ENCODE data around the gene FABP1.

The FABP1 gene

GRCh38 chr2:88128654-88129312 is 921 bp upstream of the FABP1 start:
- H3K27ac Mint-ChIP-seq: no peak overlapping the region
- no peak overlapping the region for H3K4me3 Mint-ChIP-seq
- H3K9me3 Mint-ChIP-seq: no peaks in the 10 kb centered on the region
- DNase-seq (no peak), ATAC-seq (replicated peaks) (no peak)
- H3K4me1 Mint-ChIP-seq: no peaks in the 10 kb centered on the region
- peaks cover 24 to 31% of the 10 kb centered on the region in 2 donors for H3K27me3 Mint-ChIP-seq
- H3K36me3 Mint-ChIP-seq: no peaks in the 10 kb centered on the region

- ATAC-seq (replicated peaks): no peak
- H3K27me3 Mint-ChIP-seq: peaks cover 24 to 33% of the 10 kb centered on the region in 2 donors
Measured at GRCh38 chr2:88127638-88127887, 299 bp downstream of the FABP1 start.

GRCh38 chr2:88126772-88127637 is 857 bp downstream of the FABP1 start:
- Mint-ChIP-seq H3K36me3 (no peaks in the 10 kb centered on the region), H3K4me1 (no peaks in the 10 kb centered on the region), H3K4me3 (no peak overlapping the region), H3K9me3 (no peaks in the 10 kb centered on the region), H3K27me3 (peaks cover 21 to 36% of the 10 kb centered on the region in 2 donors), H3K27ac (no peak overlapping the region)
- no peak for DNase-seq
- no peak for ATAC-seq (replicated peaks)

More at GRCh38 chr2:88127638-88127887, 299 bp downstream of the FABP1 start:
- Mint-ChIP-seq H3K27ac (no peak overlapping the region), H3K36me3 (no peaks in the 10 kb centered on the region), H3K4me1 (no peaks in the 10 kb centered on the region), H3K9me3 (no peaks in the 10 kb centered on the region), H3K4me3 (no peak overlapping the region)
- no peak for DNase-seq

GRCh38 chr2:88125924-88126771 is 1.7 kb downstream of the FABP1 start:
- no peaks in the 10 kb centered on the region for H3K36me3 Mint-ChIP-seq
- H3K9me3 Mint-ChIP-seq: no peaks in the 10 kb centered on the region
- H3K4me1 Mint-ChIP-seq: no peaks in the 10 kb centered on the region
- H3K27me3 Mint-ChIP-seq: peaks cover 15 to 42% of the 10 kb centered on the region in 2 donors
- H3K27ac Mint-ChIP-seq: no peak overlapping the region
- no peak for DNase-seq
- H3K4me3 Mint-ChIP-seq: no peak overlapping the region
- no peak for ATAC-seq (replicated peaks)

- Mint-ChIP-seq H3K36me3 (no peaks in the 10 kb centered on the region), H3K27ac (no peak overlapping the region), H3K9me3 (no peaks in the 10 kb centered on the region), H3K4me3 (no peak overlapping the region), H3K4me1 (no peaks in the 10 kb centered on the region), H3K27me3 (peaks cover 15 to 42% of the 10 kb centered on the region in 2 donors)
- no peak for ATAC-seq (replicated peaks)
- DNase-seq: no peak
Measured at GRCh38 chr2:88125344-88125923, 2.4 kb downstream of the FABP1 start.

- DNase-seq: no peak
- ATAC-seq (replicated peaks): no peak
- H3K27me3 Mint-ChIP-seq: peaks cover 15 to 36% of the 10 kb centered on the region in 2 donors
- H3K9me3 Mint-ChIP-seq: no peaks in the 10 kb centered on the region
- no peaks in the 10 kb centered on the region for H3K4me1 Mint-ChIP-seq
- no peak overlapping the region for H3K4me3 Mint-ChIP-seq
- H3K36me3 Mint-ChIP-seq: no peaks in the 10 kb centered on the region
- no peak overlapping the region for H3K27ac Mint-ChIP-seq
Measured at GRCh38 chr2:88123975-88124917, 3.6 kb downstream of the FABP1 start.

GRCh38 chr2:88123164-88123974 is 4.5 kb downstream of the FABP1 start:
- H3K4me3 Mint-ChIP-seq: no peak overlapping the region

GRCh38 chr2:88122141-88122884 is 5.5 kb downstream of the FABP1 start:
- no peaks in the 10 kb centered on the region for H3K4me1 Mint-ChIP-seq
- no peak overlapping the region for H3K27ac Mint-ChIP-seq
- peaks cover 26 to 38% of the 10 kb centered on the region in 2 donors for H3K27me3 Mint-ChIP-seq
- no peaks in the 10 kb centered on the region for H3K9me3 Mint-ChIP-seq
- no peaks in the 10 kb centered on the region for H3K36me3 Mint-ChIP-seq
- ATAC-seq (replicated peaks): no peak
- DNase-seq: no peak
- no peak overlapping the region for H3K4me3 Mint-ChIP-seq

More at GRCh38 chr2:88123164-88123974, 4.5 kb downstream of the FABP1 start:
- Mint-ChIP-seq H3K9me3 (no peaks in the 10 kb centered on the region), H3K4me1 (no peaks in the 10 kb centered on the region), H3K27ac (no peak overlapping the region), H3K36me3 (no peaks in the 10 kb centered on the region), H3K27me3 (peaks cover 19 to 36% of the 10 kb centered on the region in 2 donors)
- DNase-seq (no peak), ATAC-seq (replicated peaks) (no peak)

- H3K9me3 Mint-ChIP-seq: no peaks in the 10 kb centered on the region
- no peaks in the 10 kb centered on the region for H3K4me1 Mint-ChIP-seq
- H3K27me3 Mint-ChIP-seq: peaks cover 25 to 37% of the 10 kb centered on the region in 2 donors
- H3K27ac Mint-ChIP-seq: no peak overlapping the region
- ATAC-seq (replicated peaks) (no peak), DNase-seq (no peak)
- H3K36me3 Mint-ChIP-seq: no peaks in the 10 kb centered on the region
- H3K4me3 Mint-ChIP-seq: no peak overlapping the region
Measured at GRCh38 chr2:88121678-88122077, 6.2 kb downstream of the FABP1 start.

- Mint-ChIP-seq H3K4me1 (no peaks in the 10 kb centered on the region), H3K36me3 (no peaks in the 10 kb centered on the region), H3K27me3 (peaks cover 13 to 24% of the 10 kb centered on the region in 2 donors), H3K9me3 (no peaks in the 10 kb centered on the region), H3K4me3 (no peak overlapping the region), H3K27ac (no peak overlapping the region)
- DNase-seq: no peak
- no peak for ATAC-seq (replicated peaks)
Measured at GRCh38 chr2:88117973-88118372, 9.9 kb downstream of the FABP1 start.

GRCh38 chr2:88116669-88117432 is 11.0 kb downstream of the FABP1 start:
- Mint-ChIP-seq H3K36me3 (no peaks in the 10 kb centered on the region), H3K9me3 (no peaks in the 10 kb centered on the region), H3K27ac (no peak overlapping the region), H3K4me3 (no peak overlapping the region), H3K4me1 (no peaks in the 10 kb centered on the region), H3K27me3 (peaks cover 10 to 19% of the 10 kb centered on the region in 2 donors)
- DNase-seq (no peak), ATAC-seq (replicated peaks) (no peak)
